Tibial nerve (tissue), 3 donors: ENCODE data around the gene SH3GLB2.

Experiments
- CTCF ChIP-seq, 5 experiments: fragments of 200-600 bp in 3 of 5; fragments of 450-650 bp in 2 of 5; sonication (generic) in 3 of 5; IDR thresholded peaks; one replicate each; pipeline ENCODE4 v1.5.1; 2016 to 2019; ENCODE audit warnings: antibody characterized with exemption in 5 of 5, mild to moderate bottlenecking in 3 of 5, moderate library complexity in 2 of 5
- POLR2A ChIP-seq, 2 donors: fragments of 450-650 bp; IDR thresholded peaks; one replicate each; pipeline ENCODE4 v1.6.1; 2017; ENCODE audit warnings: antibody characterized with exemption in 2 of 2, mild to moderate bottlenecking in 2 of 2, moderate library complexity in 2 of 2

DNA sequence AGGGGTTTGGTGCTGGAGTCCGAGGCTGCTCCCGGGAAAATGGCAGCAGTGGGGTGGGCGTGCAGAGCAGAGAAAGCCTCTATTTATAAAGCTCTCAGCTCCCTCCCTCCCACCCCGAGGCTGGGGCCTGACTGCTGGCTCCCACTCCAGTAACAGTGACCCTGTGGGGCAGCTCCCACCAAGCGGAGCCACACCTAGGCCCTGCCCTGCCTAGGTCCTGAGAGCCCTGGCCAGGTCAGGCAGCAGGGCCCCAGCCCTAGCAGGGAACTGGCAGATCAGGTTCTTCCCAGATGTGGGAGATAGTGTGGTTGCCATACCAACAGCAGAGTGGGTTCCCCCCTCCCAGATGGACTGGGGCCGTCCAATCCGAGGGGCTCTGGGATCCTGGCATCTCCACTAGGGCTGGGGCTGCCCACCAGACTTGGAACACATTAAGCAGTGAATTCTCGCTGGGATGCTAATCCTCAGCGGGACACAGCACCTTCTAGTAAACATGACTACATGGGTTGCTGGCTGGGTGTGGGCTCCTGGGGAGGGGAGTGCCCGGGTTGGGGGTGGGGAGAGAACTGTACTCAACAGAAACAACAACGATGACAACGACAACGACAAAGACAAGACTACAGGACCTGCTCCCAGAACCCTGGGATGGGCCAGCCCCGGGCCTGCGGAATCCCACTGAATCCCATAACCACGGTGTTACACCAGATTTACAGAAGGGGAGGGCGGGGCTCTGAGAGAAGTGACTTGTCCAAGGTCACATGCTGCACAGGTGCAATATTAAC lies 1.5 kb downstream of the SH3GLB2 start:
- TF ChIP-seq CTCF (IDR thresholded peaks at IDR 0.05) (no peak), POLR2A (IDR thresholded peaks at IDR 0.05) (no peak)
